Spleen (tissue), 11 donors: ENCODE measurements around the gene RNGTT. TPM values are rescaled to one million over a fixed set of nuclear protein-coding genes. Genes with fewer than 3 reads are reported as not detected.

Experiments used
- DNase-seq: peaks from one replicate; pipeline ENCODE4 v3.0.0-alpha.2; 2020
- H3K27ac ChIP-seq, 8 donors: fragments of 200-600 bp; sonication (generic) in 7 of 8; 1 replicate in 4 of 8; 2 replicates in 4 of 8; pipeline versions ENCODE4 v1.5.0 to v1.8.0; 2016 to 2021; ENCODE audit warnings: inconsistent platforms in 4 of 8, mild to moderate bottlenecking in 4 of 8, moderate library complexity in 1 of 8
- H3K27me3 ChIP-seq, 7 donors: fragments of 200-600 bp; sonication (generic) in 6 of 7; replicated peaks in 1 of 7; 1 replicate in 4 of 7; 2 replicates in 3 of 7; pipeline versions ENCODE4 v1.5.0 to v1.8.0; 2016 to 2021; ENCODE audit warnings: inconsistent platforms in 3 of 7, mild to moderate bottlenecking in 1 of 7
- H3K36me3 ChIP-seq, 6 donors: fragments of 200-600 bp; sonication (generic) in 5 of 6; 1 replicate in 4 of 6; 2 replicates in 2 of 6; pipeline versions ENCODE4 v1.5.0 to v1.8.0; 2016 to 2021; ENCODE audit warnings: inconsistent platforms in 2 of 6
- H3K4me1 ChIP-seq, 6 donors: fragments of 200-600 bp; sonication (generic) in 5 of 6; 1 replicate in 3 of 6; 2 replicates in 3 of 6; pipeline versions ENCODE4 v1.5.0 to v1.8.0; 2016 to 2021; ENCODE audit warnings: inconsistent platforms in 3 of 6
- H3K4me3 ChIP-seq, 8 donors: fragments of 200-600 bp; sonication (generic) in 7 of 8; 1 replicate in 4 of 8; 2 replicates in 4 of 8; pipeline versions ENCODE4 v1.5.0 to v1.8.0; 2016 to 2021; ENCODE audit warnings: inconsistent platforms in 4 of 8, mild to moderate bottlenecking in 4 of 8, moderate library complexity in 2 of 8
- H3K9me3 ChIP-seq, 8 donors: fragments of 200-600 bp; sonication (generic) in 7 of 8; 1 replicate in 4 of 8; 2 replicates in 4 of 8; pipeline versions ENCODE4 v1.5.0 to v1.8.0; 2016 to 2021; ENCODE audit warnings: inconsistent platforms in 4 of 8
- CTCF ChIP-seq, 11 experiments: fragments of 200-600 bp in 7 of 11; fragments of 450-650 bp in 4 of 11; sonication (generic) in 4 of 11; IDR thresholded peaks in 8 of 11; conservative IDR thresholded peaks in 3 of 11; 1 replicate in 7 of 11; 2 replicates in 4 of 11; pipeline versions ENCODE4 v1.4.0 to v1.8.0; 2016 to 2021; ENCODE audit warnings: antibody characterized with exemption in 11 of 11, inconsistent platforms in 4 of 11, mild to moderate bottlenecking in 1 of 11
- POLR2A ChIP-seq, 3 donors: fragments of 450-650 bp; IDR thresholded peaks; one replicate each; pipeline ENCODE4 v1.5.1; 2017; ENCODE audit warnings: antibody characterized with exemption in 3 of 3, mild to moderate bottlenecking in 1 of 3
- POLR2AphosphoS5 ChIP-seq, 3 donors: sonication (generic); formaldehyde crosslinking; IDR thresholded peaks; one replicate each; pipeline ENCODE4 v1.5.1; 2017; ENCODE audit warnings: antibody characterized with exemption in 3 of 3
- WGBS, 5 donors: extraction: QIAGEN DNeasy Blood & Tissue Kit in 3 of 5; methylation state at CpG; one replicate each; pipeline versions ENCODE4 v1.1.5 to v1.1.7; 2013 to 2018; 5-methylcytosine and 5-hydroxymethylcytosine counted together
- intact Hi-C: fragments of 100-400 bp; cut with DNase I; formaldehyde crosslinking; loops from one replicate; pipeline ENCODE4 v1.15.0; 2023; ENCODE audit warnings: low total_unique reads
- polyA plus RNA-seq, 3 donors: library from polyadenylated mRNA; stranded (reverse); fragments of 200-250 nt; gene quantifications; one replicate each; pipeline ENCODE4 v1.2.1, GENCODE V29; 2013
- total RNA-seq, 7 donors: library from RNA; depleted of rRNA in 3 of 7; stranded (reverse); fragments of >200 nt in 3 of 7; fragmentation: NEBNext Ultra II Directional in 4 of 7; extraction: Animal tissue kit (Norgen Biotek cat#: 25700) in 4 of 7; gene quantifications; one replicate each; pipeline versions ENCODE4 v1.1.0 to v1.2.1, GENCODE V29; 2016 to 2021
- donor health status: healthy with polysubstance abuse.
- donor health status: DM: no; HTN: no; CAD: no; lungs with moderate emphysema.
- donor health status: DM: no; HTN: no; CAD: no.
- donor health status: Bipolar disorder and iron deficiency.
- donor health status: healthy.
- donor health status: DM: no; HTN: no; CAD: no.
- donor health status: DM: yes; HTN: yes; CAD: no.

Gene RNGTT
- total and polyA plus RNA-seq, 10 donors = 9.4 to 27.1 (median 17.6) TPM

GRCh38 chr6:88882536-88882935 lies 80.9 kb downstream of the RNGTT start:
- Histone ChIP-seq H3K4me3 (no peak overlapping the region), H3K9me3 (no peaks in the 10 kb centered on the region), H3K36me3 (peaks cover 0 to 46% (median 9%) of the 10 kb centered on the region in 6 donors), H3K27me3 (no peaks in the 10 kb centered on the region), H3K4me1 (no peaks in the 10 kb centered on the region), H3K27ac (no peak overlapping the region)
- 97 to 100% (median 98%) methylated on average over 2 of the region's 2 CpGs for WGBS, 5 donors
- TF ChIP-seq POLR2A (IDR thresholded peaks at IDR 0.05) (no peak), POLR2AphosphoS5 (IDR thresholded peaks at IDR 0.05) (no peak), CTCF (IDR thresholded peaks at IDR 0.05 in 8 of 11, conservative IDR thresholded peaks at IDR 0.05 in 3 of 11) (no peak)
- intact Hi-C loops = no loop called here
- DNase-seq = no peak

GRCh38 chr6:88881451-88881850 lies 82.0 kb downstream of the RNGTT start:
- H3K27ac ChIP-seq = no peak overlapping the region
- H3K36me3 ChIP-seq = peaks cover 0 to 35% (median 5%) of the 10 kb centered on the region in 6 donors
- no peak for DNase-seq
- no peak for TF ChIP-seq CTCF (IDR thresholded peaks at IDR 0.05 in 8 of 11, conservative IDR thresholded peaks at IDR 0.05 in 3 of 11)
- TF ChIP-seq POLR2AphosphoS5 (IDR thresholded peaks at IDR 0.05) = no peak
- no peak for TF ChIP-seq POLR2A (IDR thresholded peaks at IDR 0.05)
- H3K4me3 ChIP-seq = no peak overlapping the region
- WGBS, 5 donors = 70 to 97% (median 82%) methylated on average over 1 of the region's 1 CpG
- H3K4me1 ChIP-seq = no peaks in the 10 kb centered on the region
- H3K9me3 ChIP-seq = no peaks in the 10 kb centered on the region
- no peaks in the 10 kb centered on the region for H3K27me3 ChIP-seq
- intact Hi-C loops = no loop called here

GRCh38 chr6:88880021-88880420 lies 83.4 kb downstream of the RNGTT start:
- 92 to 98% (median 95%) methylated on average over 2 of the region's 2 CpGs for WGBS, 5 donors
- DNase-seq = no peak
- intact Hi-C loops = no loop called here
- Histone ChIP-seq H3K4me3 (no peak overlapping the region), H3K27ac (no peak overlapping the region), H3K36me3 (peaks cover 0 to 21% (median 0%) of the 10 kb centered on the region in 6 donors), H3K4me1 (peaks cover 0 to 8% (median 0%) of the 10 kb centered on the region in 6 donors), H3K9me3 (no peaks in the 10 kb centered on the region), H3K27me3 (no peaks in the 10 kb centered on the region)
- no peak for TF ChIP-seq POLR2AphosphoS5 (IDR thresholded peaks at IDR 0.05)
- TF ChIP-seq POLR2A (IDR thresholded peaks at IDR 0.05) = no peak
- no peak for TF ChIP-seq CTCF (IDR thresholded peaks at IDR 0.05 in 8 of 11, conservative IDR thresholded peaks at IDR 0.05 in 3 of 11)

GRCh38 chr6:88877893-88878292 lies 85.5 kb downstream of the RNGTT start:
- TF ChIP-seq POLR2A (IDR thresholded peaks at IDR 0.05) = no peak
- intact Hi-C loops = loop anchor here (10.0 kb wide), 1 partner anchor 943 kb away; no protein-coding TSS in a partner anchor
- peaks cover 0 to 6% (median 0%) of the 10 kb centered on the region in 6 donors for H3K36me3 ChIP-seq
- no peak overlapping the region for H3K4me3 ChIP-seq
- peaks cover 0 to 20% (median 0%) of the 10 kb centered on the region in 6 donors for H3K4me1 ChIP-seq
- H3K27me3 ChIP-seq = no peaks in the 10 kb centered on the region
- H3K9me3 ChIP-seq = no peaks in the 10 kb centered on the region
- 95 to 98% (median 96%) methylated on average over 7 of the region's 7 CpGs for WGBS, 5 donors
- DNase-seq = no peak
- no peak overlapping the region for H3K27ac ChIP-seq

- H3K36me3 ChIP-seq = no peaks in the 10 kb centered on the region
- 64 to 86% (median 80%) methylated on average over 1 of the region's 1 CpG for WGBS, 5 donors
- H3K9me3 ChIP-seq = no peaks in the 10 kb centered on the region
- H3K27ac ChIP-seq = no peak overlapping the region
- peaks cover 0 to 27% (median 0%) of the 10 kb centered on the region in 6 donors for H3K4me1 ChIP-seq
- no peak for TF ChIP-seq CTCF (IDR thresholded peaks at IDR 0.05 in 8 of 11, conservative IDR thresholded peaks at IDR 0.05 in 3 of 11)
- no peak for TF ChIP-seq POLR2A (IDR thresholded peaks at IDR 0.05)
- no peak overlapping the region for H3K4me3 ChIP-seq
- H3K27me3 ChIP-seq = no peaks in the 10 kb centered on the region
- intact Hi-C loops = loop anchor here (5.0 to 10.0 kb wide), 2 partner anchors 938 to 1481 kb away; no protein-coding TSS in a partner anchor
- no peak for DNase-seq
Observed at GRCh38 chr6:88872962-88873361, 90.5 kb downstream of the RNGTT start.
